ENCODE data around the gene R3HDM4.

Gene R3HDM4

DNA sequence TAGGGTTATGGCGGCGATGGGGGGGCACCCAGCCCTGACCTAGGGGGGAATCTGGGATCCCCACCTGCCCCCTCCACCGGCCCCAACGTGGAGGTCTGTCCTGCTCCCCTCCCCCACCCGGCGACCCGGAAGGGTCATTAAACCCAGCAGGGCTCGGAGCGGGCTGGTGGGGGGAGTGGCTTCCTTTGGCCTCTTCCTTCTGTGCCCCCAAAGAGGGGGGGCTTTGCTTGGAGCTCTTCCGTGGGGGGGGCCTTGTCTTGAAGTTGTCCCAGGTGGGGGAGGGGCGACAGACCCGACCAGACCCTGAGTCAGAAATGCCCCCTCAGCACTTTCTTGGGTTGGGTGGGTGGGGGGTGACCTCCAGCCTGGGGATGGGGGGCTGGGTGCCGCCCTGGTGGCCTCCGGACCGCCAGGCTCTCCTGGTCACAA is 14.3 kb upstream of the R3HDM4 start:
- TF ChIP-seq, protein P1, sequence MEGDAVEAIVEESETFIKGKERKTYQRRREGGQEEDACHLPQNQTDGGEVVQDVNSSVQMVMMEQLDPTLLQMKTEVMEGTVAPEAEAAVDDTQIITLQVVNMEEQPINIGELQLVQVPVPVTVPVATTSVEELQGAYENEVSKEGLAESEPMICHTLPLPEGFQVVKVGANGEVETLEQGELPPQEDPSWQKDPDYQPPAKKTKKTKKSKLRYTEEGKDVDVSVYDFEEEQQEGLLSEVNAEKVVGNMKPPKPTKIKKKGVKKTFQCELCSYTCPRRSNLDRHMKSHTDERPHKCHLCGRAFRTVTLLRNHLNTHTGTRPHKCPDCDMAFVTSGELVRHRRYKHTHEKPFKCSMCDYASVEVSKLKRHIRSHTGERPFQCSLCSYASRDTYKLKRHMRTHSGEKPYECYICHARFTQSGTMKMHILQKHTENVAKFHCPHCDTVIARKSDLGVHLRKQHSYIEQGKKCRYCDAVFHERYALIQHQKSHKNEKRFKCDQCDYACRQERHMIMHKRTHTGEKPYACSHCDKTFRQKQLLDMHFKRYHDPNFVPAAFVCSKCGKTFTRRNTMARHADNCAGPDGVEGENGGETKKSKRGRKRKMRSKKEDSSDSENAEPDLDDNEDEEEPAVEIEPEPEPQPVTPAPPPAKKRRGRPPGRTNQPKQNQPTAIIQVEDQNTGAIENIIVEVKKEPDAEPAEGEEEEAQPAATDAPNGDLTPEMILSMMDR (IDR thresholded peaks at IDR 0.05; ENCODE audit: extremely low read depth, missing control alignments), result no peak
- DNase-seq (ENCODE audit: low spot score), result peak; percentile 65

DNA sequence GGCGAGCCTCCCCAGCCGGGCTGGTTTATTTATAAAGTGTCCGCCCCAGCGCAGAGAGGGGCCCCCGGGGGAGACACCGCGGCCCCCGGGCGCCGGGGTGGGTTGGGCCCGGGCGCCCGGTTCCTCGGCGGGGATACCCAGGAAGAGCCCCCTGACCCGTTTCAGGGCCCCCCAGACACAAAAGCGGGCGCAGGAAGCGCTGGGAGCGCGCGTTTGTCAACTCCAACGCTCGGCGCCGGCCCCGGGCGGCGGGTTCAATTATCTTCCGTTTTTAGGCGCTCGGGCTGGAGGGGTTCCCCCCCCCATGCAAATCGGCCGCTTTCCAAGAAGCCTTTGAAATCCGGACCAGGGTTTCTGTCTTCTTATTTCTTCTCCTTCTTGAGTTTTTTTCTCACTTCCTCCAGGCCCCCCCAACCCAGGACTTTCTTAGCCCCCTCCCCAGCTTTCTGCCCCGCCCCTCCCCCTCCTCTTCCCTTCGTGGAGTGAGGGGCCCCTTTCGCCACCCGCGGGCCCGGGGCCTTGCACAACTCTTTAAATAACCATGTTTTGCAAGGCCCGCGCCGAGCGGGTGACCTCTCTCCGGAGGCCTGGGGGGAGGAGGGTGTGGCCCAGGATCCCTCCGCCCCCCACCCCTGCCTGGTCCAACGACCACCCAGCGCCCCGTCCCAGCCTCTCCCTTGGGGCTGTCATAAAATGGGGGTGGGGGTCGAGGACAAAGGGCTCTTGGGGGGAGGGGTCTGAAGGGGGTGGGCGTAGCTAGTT is 13.8 kb upstream of the R3HDM4 start:
- peak; percentile 89 for DNase-seq (ENCODE audit: low spot score)
- TF ChIP-seq, protein P1 (IDR thresholded peaks at IDR 0.05; ENCODE audit: extremely low read depth, missing control alignments), result no peak

DNA sequence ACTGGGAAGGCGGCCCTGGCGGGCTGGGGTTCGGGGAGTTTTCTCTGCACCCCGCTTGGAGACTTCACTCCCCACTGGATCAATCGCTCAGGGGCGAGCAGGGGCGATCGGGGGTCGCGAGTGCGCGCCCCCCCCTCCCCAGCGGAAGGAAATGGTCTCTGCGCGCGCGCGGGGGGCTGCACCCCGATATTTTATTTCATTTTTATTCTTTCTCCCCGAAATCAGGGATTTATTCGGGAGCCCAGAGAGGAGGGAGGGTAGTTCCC is 13.2 kb upstream of the R3HDM4 start:
- TF ChIP-seq, protein P1 (IDR thresholded peaks at IDR 0.05; ENCODE audit: extremely low read depth, missing control alignments), result no peak
- DNase-seq (ENCODE audit: low spot score), result no peak

DNA sequence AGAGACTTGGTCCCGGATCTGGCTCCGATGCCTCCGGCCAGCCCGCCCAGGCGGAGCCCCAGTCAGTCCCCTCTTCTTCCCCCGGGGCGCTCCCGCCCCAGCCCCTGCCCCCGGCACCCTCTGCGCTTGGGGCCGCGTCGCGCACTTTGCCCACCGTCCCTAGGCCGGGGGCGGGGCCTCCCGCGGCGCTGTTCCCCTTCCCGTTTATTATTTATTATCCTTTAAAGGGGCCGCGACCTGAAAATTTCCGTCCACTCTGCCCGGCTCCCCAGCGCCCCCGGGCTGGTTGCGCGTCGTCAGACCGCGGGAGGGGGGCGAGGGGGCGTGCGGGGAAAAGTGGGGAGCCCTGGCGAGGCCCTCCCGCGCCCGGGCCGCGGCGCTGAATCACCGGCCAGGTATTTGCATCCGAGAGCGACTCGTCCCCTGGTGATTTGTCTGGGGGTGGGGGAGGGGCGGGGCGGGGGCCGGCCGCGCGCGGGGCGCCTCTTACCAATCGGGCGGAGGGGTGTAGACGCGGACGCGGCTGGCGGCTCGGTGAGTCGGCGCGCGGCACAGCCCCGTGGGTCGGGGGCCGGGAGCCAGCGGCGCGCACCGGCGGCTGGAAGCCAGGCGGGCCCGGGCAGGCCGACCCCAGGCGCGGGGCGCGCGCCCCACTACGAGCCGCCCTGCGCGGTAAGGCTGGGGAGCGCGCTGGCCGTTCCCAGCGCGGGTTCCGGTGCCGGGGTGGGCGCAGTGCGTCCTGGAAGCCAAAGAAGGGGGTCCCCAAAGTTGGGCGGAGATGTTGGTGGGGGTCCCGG is 12.7 kb upstream of the R3HDM4 start, which contains the start of gene ARID3A:
ARID3A (plus strand) TSS at position 510 of the 797 bp plus-strand sequence. CDS start 3,494 bp downstream, outside the sequence.
- TF ChIP-seq, protein P1 (IDR thresholded peaks at IDR 0.05; ENCODE audit: extremely low read depth, missing control alignments), result no peak
- DNase-seq (ENCODE audit: low spot score), result peak; percentile 96

DNA sequence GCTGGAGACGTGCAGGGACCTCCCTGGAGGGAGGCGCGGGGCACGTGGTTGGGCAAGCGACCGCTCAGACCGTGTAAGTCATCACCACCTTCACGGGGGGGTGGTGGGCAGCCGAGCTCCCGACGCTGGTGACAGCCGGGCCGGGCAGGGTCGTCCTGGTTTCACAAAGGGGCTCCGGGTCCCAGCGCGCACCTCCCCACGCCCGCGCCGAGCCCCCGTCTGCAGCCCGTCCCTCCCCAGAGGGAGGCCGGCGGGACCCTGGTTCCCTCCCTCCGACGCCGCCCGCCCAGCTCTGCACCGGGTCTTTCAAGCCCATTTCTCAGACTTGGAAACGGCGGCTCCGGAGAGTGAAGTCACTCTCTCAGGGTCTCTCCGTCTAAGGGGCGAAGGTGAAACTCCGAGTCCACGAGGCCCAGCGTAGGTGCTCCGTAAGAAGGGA is 12.1 kb upstream of the R3HDM4 start:
- TF ChIP-seq, protein P1 (IDR thresholded peaks at IDR 0.05; ENCODE audit: extremely low read depth, missing control alignments), result no peak
- DNase-seq (ENCODE audit: low spot score), result peak; percentile 84

DNA sequence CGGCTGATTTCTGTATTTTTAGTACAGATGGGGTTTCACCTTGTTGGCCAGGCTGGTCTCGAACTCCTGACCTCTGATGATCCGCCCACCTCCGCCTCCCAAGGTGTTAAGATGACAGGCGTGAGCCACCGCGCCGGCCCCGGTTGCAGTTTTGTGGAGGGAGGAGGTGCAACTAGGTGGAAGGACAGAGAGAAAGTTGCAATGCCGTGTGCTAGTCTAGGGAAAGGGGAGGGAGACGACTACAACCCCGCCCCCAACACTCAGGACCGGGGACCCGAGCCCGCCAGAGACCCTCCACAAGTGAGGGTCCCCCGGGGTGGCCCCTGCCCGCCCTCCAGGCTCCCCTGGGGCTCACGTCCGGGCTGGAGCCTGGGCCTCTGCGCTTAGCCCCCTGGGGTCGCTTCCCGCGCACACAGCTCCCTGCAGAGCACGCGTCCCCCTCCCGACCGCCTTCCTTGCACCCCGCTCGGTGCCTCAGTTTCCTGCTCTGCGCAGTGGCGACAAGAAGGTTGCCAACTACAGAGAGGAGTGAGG is 11.6 kb upstream of the R3HDM4 start:
- TF ChIP-seq, protein P1 (IDR thresholded peaks at IDR 0.05; ENCODE audit: extremely low read depth, missing control alignments), result no peak
- DNase-seq (ENCODE audit: low spot score), result peak; percentile 65

Data from GM20000 (cell line).